Prostate gland (tissue), 2 donors: ENCODE measurements around the gene USP1. TPM values are rescaled to one million over a fixed set of nuclear protein-coding genes. Genes with fewer than 3 reads are reported as not detected.

Source experiments
- DNase-seq: peaks from one replicate; pipeline ENCODE4 v3.0.0-alpha.2; 2019; ENCODE audit warnings: low spot score
- H3K27ac ChIP-seq, 2 donors: fragments of 200-600 bp; sonication (generic); 2 replicates each; pipeline ENCODE4 v1.5.1; 2017 to 2019
- H3K27me3 ChIP-seq: fragments of 200-600 bp; sonication (generic); replicated peaks from 2 replicates; pipeline ENCODE4 v1.5.1; 2019; ENCODE audit not compliant: insufficient read depth
- H3K36me3 ChIP-seq, 2 donors: fragments of 200-600 bp; sonication (generic); 1 replicate in 1 of 2; 2 replicates in 1 of 2; pipeline versions ENCODE4 v1.5.1 to v1.8.1; 2017 to 2019
- H3K4me1 ChIP-seq: fragments of 200-600 bp; sonication (generic); replicated peaks from 2 replicates; pipeline ENCODE4 v1.5.1; 2019
- H3K4me3 ChIP-seq, 2 donors: fragments of 200-600 bp; sonication (generic); 2 replicates each; pipeline ENCODE4 v1.5.1; 2017 to 2019
- H3K9me3 ChIP-seq: fragments of 200-600 bp; sonication (generic); 2 replicates; pipeline ENCODE4 v1.5.1; 2017
- CTCF ChIP-seq, 4 experiments: fragments of 200-600 bp in 2 of 4; fragments of 450-650 bp in 2 of 4; sonication (generic) in 2 of 4; IDR thresholded peaks; 1 replicate in 3 of 4; 2 replicates in 1 of 4; pipeline ENCODE4 v1.5.1; 2016 to 2019; ENCODE audit warnings: antibody characterized with exemption in 4 of 4, mild to moderate bottlenecking in 2 of 4, moderate library complexity in 2 of 4
- POLR2A ChIP-seq: fragments of 450-650 bp; IDR thresholded peaks from one replicate; pipeline ENCODE4 v1.6.1; 2016; ENCODE audit warnings: antibody characterized with exemption, mild to moderate bottlenecking
- POLR2AphosphoS5 ChIP-seq: sonication (generic); formaldehyde crosslinking; IDR thresholded peaks from one replicate; pipeline ENCODE4 v1.6.1; 2017; ENCODE audit warnings: antibody characterized with exemption
- WGBS: methylation state at CpG from one replicate; pipeline ENCODE4 v1.1.5; 2018; 5-methylcytosine and 5-hydroxymethylcytosine counted together
- intact Hi-C: fragments of 100-400 bp; cut with DNase I; formaldehyde crosslinking; loops from one replicate; pipeline ENCODE4 v1.14.2; 2022
- total RNA-seq, 2 donors: library from RNA; depleted of rRNA; stranded (reverse); fragments of >200 nt; gene quantifications; one replicate each; pipeline ENCODE4 v1.1.0, GENCODE V29; 2016

USP1 gene
- total RNA-seq, 2 donors from 2014 or later, result 26.8 to 30.1 TPM

GRCh38 chr1:62433861-62434617, 2.8 kb upstream of the USP1 start:
- intact Hi-C loops, result no loop called here
- DNase-seq, result no peak

GRCh38 chr1:62434618-62435001, 2.2 kb upstream of the USP1 start:
- H3K36me3 ChIP-seq, result no peaks in the 10 kb centered on the region
- 91% methylated on average over 12 of the region's 12 CpGs for WGBS
- no peak for DNase-seq
- no peaks in the 10 kb centered on the region for H3K4me1 ChIP-seq
- intact Hi-C loops, result no loop called here
- H3K4me3 ChIP-seq, result no peak overlapping the region
- H3K27ac ChIP-seq, result no peak overlapping the region
- H3K27me3 ChIP-seq, result no peaks in the 10 kb centered on the region
- TF ChIP-seq POLR2A (no peak), POLR2AphosphoS5 (no peak), CTCF (IDR thresholded peaks at IDR 0.05) (no peak)
- H3K9me3 ChIP-seq, result no peaks in the 10 kb centered on the region

More at GRCh38 chr1:62433861-62434617, 2.8 kb upstream of the USP1 start:
- TF ChIP-seq CTCF (IDR thresholded peaks at IDR 0.05), result no peak
- TF ChIP-seq POLR2AphosphoS5, result no peak
- TF ChIP-seq POLR2A, result no peak
- Histone ChIP-seq H3K4me3 (no peak overlapping the region), H3K36me3 (no peaks in the 10 kb centered on the region), H3K9me3 (no peaks in the 10 kb centered on the region), H3K27ac (no peak overlapping the region), H3K4me1 (no peaks in the 10 kb centered on the region), H3K27me3 (no peaks in the 10 kb centered on the region)
- WGBS, result 89% methylated on average over 10 of the region's 10 CpGs

GRCh38 chr1:62435231-62436038, 1.4 kb upstream of the USP1 start:
- Histone ChIP-seq H3K4me3 (peak overlapping the region; percentile 85 to 88), H3K27ac (peak overlapping the region; percentile 97 to 98), H3K4me1 (no peaks in the 10 kb centered on the region), H3K9me3 (no peaks in the 10 kb centered on the region), H3K36me3 (no peaks in the 10 kb centered on the region), H3K27me3 (no peaks in the 10 kb centered on the region)
- intact Hi-C loops, result no loop called here
- no peak for DNase-seq
- WGBS, result 47% methylated on average over 31 of the region's 31 CpGs
- TF ChIP-seq CTCF (IDR thresholded peaks at IDR 0.05) (no peak), POLR2A (no peak), POLR2AphosphoS5 (no peak)

- intact Hi-C loops, result no loop called here
- Histone ChIP-seq H3K9me3 (no peaks in the 10 kb centered on the region), H3K4me1 (no peaks in the 10 kb centered on the region), H3K36me3 (no peaks in the 10 kb centered on the region), H3K27ac (peak overlapping the region; percentile 97 to 98), H3K27me3 (no peaks in the 10 kb centered on the region), H3K4me3 (peak overlapping the region; percentile 85 to 88)
- under 1% methylated on average over 44 of the region's 45 CpGs for WGBS
- DNase-seq, result peak; percentile 98
- TF ChIP-seq POLR2A, result peak; percentile 96
- peak; percentile 94 for TF ChIP-seq POLR2AphosphoS5
- TF ChIP-seq CTCF (IDR thresholded peaks at IDR 0.05), result no peak
These were observed 797 bp upstream of the USP1 start for GRCh38 chr1:62436039-62436465.
